Endothelial cell of umbilical vein (primary cell): ENCODE data around the gene CGB2. TPM values are rescaled to one million over a fixed set of nuclear protein-coding genes. Genes with fewer than 3 reads are reported as not detected.
A peak's percentile ranks its signal among the peaks of the same experiment; 100 is the strongest.
"Not testable (repeated sequence)": the region's sequence is repeated elsewhere in the genome, so short reads cannot be mapped to it uniquely, and the experiment has no call there.

Experiments used
- Bru-seq: library from RNA; stranded (reverse); fragments of 400-500 nt; gene quantifications from one replicate; lab custom pipeline; 2021; lab: Mats Ljungman, UMichigan
- BruChase-seq, 2 experiments: library from RNA; stranded (reverse); fragments of 400-500 nt; gene quantifications; one replicate each; lab custom pipeline; 2021; lab: Mats Ljungman, UMichigan
- BruUV-seq: library from RNA; stranded (reverse); fragments of 400-500 nt; replicated peaks from 2 replicates; lab custom pipeline; 2021; lab: Mats Ljungman, UMichigan
- CTCF ChIA-PET: fragments of 300-600, 350-600 bp; sonication (Branson Sonifier 250); formaldehyde crosslinking; loops from one replicate; lab custom pipeline; 2021; ENCODE audit warnings: antibody characterized with exemption, inconsistent platforms; lab: Charles Lee
- POLR2A ChIA-PET: fragments of 300-600, 350-600 bp; sonication (Branson Sonifier 250); formaldehyde crosslinking; loops from one replicate; lab custom pipeline; 2021; ENCODE audit warnings: antibody characterized with exemption, inconsistent platforms; lab: Charles Lee
- DNase-seq: peaks from one replicate; pipeline ENCODE4 v3.0.0-alpha.2; 2011; ENCODE audit warnings: low read depth, low spot score
- FAIRE-seq: peaks from 2 replicates; lab custom pipeline; 2011; peaks lifted over from hg19 to GRCh38; lab: Jason Lieb, UNC
- H2AFZ ChIP-seq: 2 replicates; pipeline ENCODE4 v1.6.0; 2012; ENCODE audit warnings: low read depth, low read length, control low read depth, inconsistent platforms
- H3K27ac ChIP-seq: 2 replicates; pipeline ENCODE4 v1.5.1; 2011; ENCODE audit warnings: low read depth, mild to moderate bottlenecking, control low read depth, low read length, moderate library complexity; ENCODE audit not compliant: insufficient read depth
- H3K27me3 ChIP-seq, 2 experiments: 2 replicates each; pipeline versions ENCODE4 v1.6.0 to v1.6.1; 2011; ENCODE audit warnings: low read length in 2 of 2, mixed read lengths in 1 of 2; ENCODE audit not compliant: control insufficient read depth in 2 of 2, insufficient read depth in 2 of 2
- H3K36me3 ChIP-seq, 2 experiments: 2 replicates in 1 of 2; 3 replicates in 1 of 2; pipeline ENCODE4 v1.5.1; 2011; ENCODE audit warnings: low read length in 2 of 2, mild to moderate bottlenecking in 1 of 2, moderate library complexity in 1 of 2; ENCODE audit not compliant: control insufficient read depth in 2 of 2, insufficient read depth in 2 of 2; ENCODE audit errors: extremely low read depth in 1 of 2
- H3K4me1 ChIP-seq: 3 replicates; pipeline ENCODE4 v1.5.1; 2011; ENCODE audit warnings: mild to moderate bottlenecking, low read length; ENCODE audit not compliant: control insufficient read depth, insufficient read depth; ENCODE audit errors: extremely low read depth
- H3K4me2 ChIP-seq: 2 replicates; pipeline ENCODE4 v1.6.1; 2011; ENCODE audit warnings: low read length, control low read depth, mixed read lengths; ENCODE audit not compliant: insufficient read depth
- H3K4me3 ChIP-seq, 3 experiments: fragments of 200-600 bp in 1 of 3; sonication (generic), shearing (Covaris generic) in 1 of 3; replicated peaks in 1 of 3; 2 replicates each; pipeline ENCODE4 v1.5.1; 2011 to 2016; ENCODE audit warnings: control low read depth in 3 of 3, low read length in 3 of 3, mild to moderate bottlenecking in 2 of 3, inconsistent platforms in 1 of 3, low read depth in 1 of 3, moderate library complexity in 1 of 3; ENCODE audit not compliant: insufficient read depth in 1 of 3
- H3K79me2 ChIP-seq: 2 replicates; pipeline ENCODE4 v1.6.0; 2012; ENCODE audit warnings: low read length, inconsistent platforms; ENCODE audit not compliant: control insufficient read depth, insufficient read depth
- H3K9ac ChIP-seq: replicated peaks from 2 replicates; pipeline ENCODE3; 2011; ENCODE audit warnings: low read length, control low read depth; ENCODE audit not compliant: insufficient read depth; ENCODE audit errors: extremely low read depth
- H3K9me1 ChIP-seq: replicated peaks from 3 replicates; pipeline ENCODE4 v1.6.0; 2011; ENCODE audit warnings: mild to moderate bottlenecking, low read length; ENCODE audit not compliant: control insufficient read depth, insufficient read depth; ENCODE audit errors: extremely low read depth
- H3K9me3 ChIP-seq: replicated peaks from 2 replicates; pipeline ENCODE4 v1.5.1; 2012; ENCODE audit warnings: low read length, inconsistent platforms; ENCODE audit not compliant: control insufficient read depth, insufficient read depth
- H4K20me1 ChIP-seq: replicated peaks from 2 replicates; pipeline ENCODE3; 2011; ENCODE audit warnings: mild to moderate bottlenecking, low read length; ENCODE audit not compliant: control insufficient read depth, insufficient read depth; ENCODE audit errors: extremely low read depth
- CTCF ChIP-seq, 2 donors: IDR thresholded peaks; 1 replicate in 1 of 2; 2 replicates in 1 of 2; pipeline ENCODE4 v1.5.1; 2011; ENCODE audit warnings: low read length in 2 of 2, mild to moderate bottlenecking in 2 of 2, moderate library complexity in 2 of 2, control low read depth in 1 of 2, inconsistent platforms in 1 of 2, low read depth in 1 of 2; ENCODE audit not compliant: insufficient read depth in 1 of 2; ENCODE audit errors: extremely low read depth in 1 of 2
- EZH2 ChIP-seq: IDR thresholded peaks from 2 replicates; pipeline ENCODE4 v1.6.1; 2012; ENCODE audit warnings: borderline replicate concordance, low read depth, mild to moderate bottlenecking, moderate library complexity, low read length, inconsistent platforms; ENCODE audit not compliant: severe bottlenecking
- FOS ChIP-seq: IDR thresholded peaks from 2 replicates; pipeline ENCODE4 v1.6.1; 2011; ENCODE audit warnings: mild to moderate bottlenecking, low read length, moderate library complexity, borderline replicate concordance; ENCODE audit not compliant: insufficient read depth
- GATA2 ChIP-seq: IDR thresholded peaks from 2 replicates; pipeline ENCODE4 v1.7.0; 2011; ENCODE audit warnings: low read depth, mild to moderate bottlenecking, moderate library complexity, mixed read lengths, low read length; ENCODE audit not compliant: insufficient read length, insufficient read depth
- JUN ChIP-seq: IDR thresholded peaks from 2 replicates; pipeline ENCODE4 v1.6.1; 2011; ENCODE audit warnings: borderline replicate concordance, low read depth; ENCODE audit not compliant: insufficient read length, insufficient read depth
- MYC ChIP-seq: IDR thresholded peaks from one replicate; pipeline ENCODE4 v1.6.1; 2011; ENCODE audit warnings: mild to moderate bottlenecking, low read depth, low read length
- POLR2A ChIP-seq: IDR thresholded peaks from 2 replicates; pipeline ENCODE4 v1.6.1; 2012; ENCODE audit warnings: low read depth, mild to moderate bottlenecking, control low read depth, low read length
- POLR2AphosphoS5 ChIP-seq: IDR thresholded peaks from 2 replicates; pipeline ENCODE4 v1.6.1; 2012; ENCODE audit warnings: low read depth, mild to moderate bottlenecking, control low read depth, low read length, moderate library complexity; ENCODE audit not compliant: insufficient read depth
- dilution Hi-C: fragments of 300-500 bp; cut with MboI; formaldehyde crosslinking; loops from one replicate; pipeline ENCODE4 v1.15.0; 2019; ENCODE audit warnings: low sequenced_read_pairs; ENCODE audit not compliant: extremely low pct_ligation_motif_present
- intact Hi-C: fragments of 100-400 bp; cut with micrococcal nuclease; formaldehyde crosslinking; loops from one replicate; pipeline ENCODE4 v1.10.0; 2022
- long read RNA-seq: library from polyadenylated mRNA; stranded (forward); transcript quantifications from one replicate; pipeline ENCODE4 v2.0.0, GENCODE V29; 2021
- polyA minus RNA-seq, 3 experiments: library from RNA; depleted of rRNA, polyadenylated mRNA; stranded (reverse); fragments of >200 nt; gene quantifications; 1 replicate in 1 of 3; 2 replicates in 2 of 3; pipeline ENCODE4 v1.2.3, GENCODE V29; 2011
- polyA plus RNA-seq, 4 experiments: library from polyadenylated mRNA; depleted of rRNA in 3 of 4; stranded (reverse) in 3 of 4; unstranded in 1 of 4; fragments of >200 nt; gene quantifications; 2 replicates each; pipeline versions ENCODE4 v1.2.1 to v1.2.3, GENCODE V29; 2011 to 2012; ENCODE audit warnings: missing spikeins in 1 of 4
- total RNA-seq: library from RNA; stranded (reverse); gene quantifications from 2 replicates; pipeline ENCODE4 v1.2.3, GENCODE V29; 2021
- TF ChIP-seq, protein P1 (sequence below): IDR thresholded peaks from 2 replicates; pipeline ENCODE4 v1.6.1; 2011; ENCODE audit not compliant: insufficient read depth, insufficient read length

Gene CGB2
- total RNA-seq (not detected in 2 replicates), polyA plus RNA-seq (not detected in 2 replicates), polyA minus RNA-seq (not detected in 2 replicates), Bru-seq, nascent RNA (not detected), BruChase-seq, experiment 1, labeled RNA remaining after a 6-hour chase (not detected), BruChase-seq, experiment 2, labeled RNA remaining after a 2-hour chase (not detected)
- polyA plus RNA-seq (2011; cell fraction: cytosol; rRNA removed), result not detected in 2 replicates
- not detected in 2 replicates for polyA plus RNA-seq (2011; cell fraction: nucleus; rRNA removed)
- polyA plus RNA-seq (2012), result not detected in 2 replicates
- polyA minus RNA-seq (2011; cell fraction: cytosol; rRNA and poly(A)+ RNA removed), result not detected
- not detected in 2 replicates for polyA minus RNA-seq (2011; cell fraction: nucleus; rRNA and poly(A)+ RNA removed)
- long read RNA-seq, result 0 reads

DNA sequence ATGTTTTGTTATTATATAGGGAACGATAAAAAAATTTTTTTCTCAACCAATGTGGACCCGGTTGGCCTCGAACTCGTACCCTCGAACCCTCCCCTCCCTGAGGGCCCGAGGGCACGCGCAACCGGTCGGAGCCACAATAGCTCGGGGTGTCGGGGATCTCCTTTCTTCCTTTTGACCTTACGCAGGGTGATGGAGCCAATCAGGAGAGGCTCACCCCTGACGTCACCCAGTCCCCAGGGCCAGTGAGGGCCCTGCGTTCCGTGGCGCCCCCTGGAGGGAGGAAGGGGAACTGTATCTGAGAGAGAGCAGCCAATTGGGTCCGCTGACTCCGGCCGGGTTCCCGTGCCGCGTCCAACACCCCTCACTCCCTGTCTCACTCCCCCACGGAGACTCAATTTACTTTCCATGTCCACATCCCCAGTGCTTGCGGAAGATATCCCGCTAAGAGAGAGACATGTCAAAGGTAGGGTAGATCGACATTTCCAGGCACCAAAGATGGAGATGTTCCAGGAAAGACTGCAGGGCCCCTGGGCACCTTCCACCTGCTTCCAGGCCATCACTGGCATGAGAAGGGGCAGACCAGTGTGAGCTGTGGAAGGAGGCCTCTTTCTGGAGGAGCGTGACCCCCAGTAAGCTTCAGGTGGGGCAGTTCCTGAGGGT lies at the start of gene CGB2:
TSS of gene CGB2 (plus strand) at position 249 of the 660 bp plus-strand sequence. CDS start at position 455, 206 bp downstream.
- H3K36me3 ChIP-seq, intact Hi-C loops, H3K9me1 ChIP-seq, H3K4me3 ChIP-seq, FAIRE-seq, H3K79me2 ChIP-seq, H3K27ac ChIP-seq, H4K20me1 ChIP-seq, H2AFZ ChIP-seq, dilution Hi-C loops, POLR2A ChIA-PET, H3K4me2 ChIP-seq, H3K27me3 ChIP-seq, BruUV-seq, H3K4me1 ChIP-seq, DNase-seq, H3K9ac ChIP-seq, H3K9me3 ChIP-seq: not testable (repeated sequence)
- CTCF ChIA-PET, result interaction anchor here (1.0 kb wide), 1 partner anchor 12 kb away, joined by 3 read pairs; no protein-coding TSS in a partner anchor
- TF ChIP-seq CTCF (IDR thresholded peaks at IDR 0.05; ENCODE audit: extremely low read depth in 1 of 2, insufficient read depth in 1 of 2, low read depth in 1 of 2, low read length in 2 of 2), result peak; percentile 27 to 31

GRCh38 chr19:48982280-48982679 lies 49.4 kb upstream of the CGB2 start:
- no peak overlapping the region for H2AFZ ChIP-seq
- ChIA-PET POLR2A (no interaction called here), CTCF (no interaction called here)
- no peaks in the 10 kb centered on the region for H4K20me1 ChIP-seq
- no peaks in the 10 kb centered on the region for H3K27me3 ChIP-seq
- H3K9me3 ChIP-seq, result no peaks in the 10 kb centered on the region
- no peak overlapping the region for H3K4me2 ChIP-seq
- no peak overlapping the region for H3K27ac ChIP-seq
- TF ChIP-seq JUN, result no peak
- TF ChIP-seq MYC, result no peak
- no peak for TF ChIP-seq GATA2
- no peak for TF ChIP-seq POLR2AphosphoS5
- TF ChIP-seq FOS, result no peak
- no peak for TF ChIP-seq POLR2A
- TF ChIP-seq, protein P1, sequence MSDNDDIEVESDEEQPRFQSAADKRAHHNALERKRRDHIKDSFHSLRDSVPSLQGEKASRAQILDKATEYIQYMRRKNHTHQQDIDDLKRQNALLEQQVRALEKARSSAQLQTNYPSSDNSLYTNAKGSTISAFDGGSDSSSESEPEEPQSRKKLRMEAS, result no peak
- no peak for TF ChIP-seq EZH2
- no peak for TF ChIP-seq CTCF (IDR thresholded peaks at IDR 0.05; ENCODE audit: extremely low read depth in 1 of 2, insufficient read depth in 1 of 2, low read depth in 1 of 2, low read length in 2 of 2)
- BruUV-seq, result no TSS peak
- dilution Hi-C loops, result no loop called here
- H3K9me1 ChIP-seq, result no peaks in the 10 kb centered on the region
- DNase-seq (no peak), FAIRE-seq (no peak)
- H3K79me2 ChIP-seq, result no peaks in the 10 kb centered on the region
- H3K4me3 ChIP-seq, result no peak overlapping the region
- H3K9ac ChIP-seq, result no peak overlapping the region
- intact Hi-C loops, result no loop called here
- H3K36me3 ChIP-seq, result peaks cover 0 to 9% of the 10 kb centered on the region in 2 experiments
- no peaks in the 10 kb centered on the region for H3K4me1 ChIP-seq
